Natural killer cell treated with Interleukin-12 subunit alpha and Interleukin-12 subunit beta and Interleukin-15 and Interleukin-18, amount 100 ng/mL, for 72 hours (primary cell): Measurements from ENCODE around the gene HRG. TPM values are rescaled to one million over a fixed set of nuclear protein-coding genes. Genes with fewer than 3 reads are reported as not detected.
A peak's percentile ranks its signal among the peaks of the same experiment; 100 is the strongest.
"Not testable (repeated sequence)": the region's sequence is repeated elsewhere in the genome, so short reads cannot be mapped to it uniquely, and the experiment has no call there.

Experiments used
- ATAC-seq, 2 donors: fragments of 150-1000 bp; cut with Tn5 transposase in 1 of 2; sonication (Bioruptor Pico), chemical (Tn5 transposase) in 1 of 2; 2 replicates each; pipeline ENCODE4 v1.10.0; 2021
- DNase-seq: peaks from one replicate; pipeline ENCODE4 v3.0.0; 2022; ENCODE audit warnings: low spot score
- H3K27ac Mint-ChIP-seq, 2 donors: 1 replicate in 1 of 2; 2 replicates in 1 of 2; pipeline ENCODE4 v1.8.0; 2022; ENCODE audit warnings: mixed read lengths in 2 of 2, mild to moderate bottlenecking in 1 of 2, moderate library complexity in 1 of 2
- H3K27me3 Mint-ChIP-seq, 2 donors: 1 replicate in 1 of 2; 2 replicates in 1 of 2; pipeline ENCODE4 v1.8.0; 2022; ENCODE audit warnings: mixed read lengths in 2 of 2
- H3K36me3 Mint-ChIP-seq: one replicate; pipeline ENCODE4 v1.8.0; 2022; ENCODE audit warnings: mixed read lengths
- H3K4me1 Mint-ChIP-seq, 2 donors: 1 replicate in 1 of 2; 2 replicates in 1 of 2; pipeline ENCODE4 v1.8.0; 2022; ENCODE audit warnings: low read depth in 2 of 2, mixed read lengths in 2 of 2, mild to moderate bottlenecking in 1 of 2
- H3K4me3 Mint-ChIP-seq: one replicate; pipeline ENCODE4 v1.8.0; 2022; ENCODE audit warnings: mixed read lengths
- H3K9me3 Mint-ChIP-seq: 2 replicates; pipeline ENCODE4 v1.8.0; 2022; ENCODE audit warnings: mixed read lengths
- total RNA-seq, 2 donors: library from RNA; stranded (reverse); gene quantifications; one replicate each; pipeline ENCODE4 v1.2.3, GENCODE V29; 2022

Gene HRG
- total RNA-seq, 2 donors from 2014 or later = not detected

DNA sequence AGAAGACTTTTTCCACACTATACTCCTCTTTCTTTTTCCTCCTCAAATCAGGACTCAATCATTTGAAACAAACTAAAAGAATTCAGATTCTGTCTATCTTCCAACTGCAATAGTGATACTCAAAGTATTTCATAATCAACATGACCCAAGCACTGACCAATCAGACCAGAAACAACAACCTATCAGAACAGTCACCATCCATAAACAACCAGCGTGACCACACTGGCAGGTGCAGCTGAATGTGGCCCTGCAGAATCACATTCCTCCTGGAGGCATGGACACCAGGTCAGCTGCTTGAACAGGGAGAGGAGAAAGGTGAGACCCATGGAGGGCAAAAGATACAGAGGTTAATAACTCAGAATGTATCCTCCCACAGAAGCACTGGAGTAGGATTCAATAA, 13.3 kb downstream of the HRG start:
- Mint-ChIP-seq H3K4me1 (peaks cover 0 to 4% of the 10 kb centered on the region in 2 donors), H3K27me3 (peaks cover 50 to 74% of the 10 kb centered on the region in 2 donors)

DNA sequence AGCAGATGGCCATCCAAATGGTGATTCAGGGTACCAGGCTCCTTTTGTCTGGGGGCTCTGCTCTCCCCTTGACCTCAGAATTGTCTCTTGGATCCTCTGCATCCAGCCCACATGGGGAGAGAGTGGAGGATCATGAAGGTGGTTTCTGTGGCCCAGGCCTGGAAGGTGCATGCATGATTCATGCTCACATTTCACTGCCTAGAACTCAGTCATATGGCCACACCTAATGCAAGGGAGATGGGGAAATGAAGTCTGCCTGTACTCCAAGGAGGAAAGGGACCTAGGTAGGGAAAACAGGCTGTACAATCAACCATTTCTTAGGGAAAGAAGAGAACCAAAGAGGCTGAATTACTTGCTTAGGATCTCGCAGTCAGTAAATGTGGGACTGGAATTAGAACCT, 15.1 kb downstream of the HRG start:
- Mint-ChIP-seq H3K27me3 (peaks cover 52 to 61% of the 10 kb centered on the region in 2 donors), H3K9me3 (peaks cover 6% of the 10 kb centered on the region), H3K4me3 (no peak overlapping the region), H3K27ac (no peak overlapping the region), H3K4me1 (peaks cover 9 to 12% of the 10 kb centered on the region in 2 donors), H3K36me3 (peaks cover 14% of the 10 kb centered on the region)
- no peak for DNase-seq
- ATAC-seq = no peak

More for the DNA sequence above, 13.3 kb downstream of the HRG start:
- Mint-ChIP-seq H3K36me3 (peaks cover 7% of the 10 kb centered on the region), H3K9me3 (no peaks in the 10 kb centered on the region), H3K27ac (no peak overlapping the region), H3K4me3 (no peak overlapping the region)
- ATAC-seq = no peak
- no peak for DNase-seq

GRCh38 chr3:186682812-186683211, 17.0 kb downstream of the HRG start:
- no peak for DNase-seq
- ATAC-seq = no peak
- Mint-ChIP-seq H3K4me1 (peaks cover 26 to 27% of the 10 kb centered on the region in 2 donors), H3K4me3 (no peak overlapping the region), H3K27ac (no peak overlapping the region), H3K36me3 (peaks cover 14% of the 10 kb centered on the region), H3K9me3 (peaks cover 6% of the 10 kb centered on the region), H3K27me3 (peaks cover 46 to 49% of the 10 kb centered on the region in 2 donors)

DNA sequence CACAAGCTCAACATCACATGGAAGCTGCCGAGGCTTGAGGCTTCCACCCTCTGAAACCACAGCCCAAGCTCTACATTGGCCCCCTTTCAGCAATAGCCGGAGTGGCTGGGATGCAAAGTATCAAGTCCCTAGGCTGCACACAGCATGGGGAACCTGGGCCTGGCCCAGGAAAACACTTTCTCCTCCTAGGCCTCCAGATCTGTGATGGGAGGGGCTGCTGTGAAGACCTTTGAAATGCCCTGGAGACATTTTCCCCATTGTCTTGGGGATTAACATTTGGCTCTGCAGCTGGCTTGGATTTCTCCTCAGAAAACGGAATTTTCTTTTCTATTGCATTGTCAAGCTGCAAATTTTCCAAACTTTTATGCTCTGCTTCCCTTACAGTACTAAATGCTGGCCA, 18.2 kb downstream of the HRG start:
- peaks cover 42 to 44% of the 10 kb centered on the region in 2 donors for H3K27me3 Mint-ChIP-seq
- no peak for DNase-seq

GRCh38 chr3:186686475-186686874, 20.7 kb downstream of the HRG start:
- H3K9me3 Mint-ChIP-seq, DNase-seq, ATAC-seq, H3K27ac Mint-ChIP-seq: not testable (repeated sequence)
- peaks cover 35 to 40% of the 10 kb centered on the region in 2 donors for H3K27me3 Mint-ChIP-seq
- peaks cover 14% of the 10 kb centered on the region for H3K36me3 Mint-ChIP-seq
- peak overlapping the region; percentile 4 for H3K4me3 Mint-ChIP-seq
- peaks cover 32 to 33% of the 10 kb centered on the region in 2 donors for H3K4me1 Mint-ChIP-seq

More for the DNA sequence above, 18.2 kb downstream of the HRG start:
- no peak for ATAC-seq
- Mint-ChIP-seq H3K36me3 (peaks cover 14% of the 10 kb centered on the region), H3K4me1 (peaks cover 28 to 30% of the 10 kb centered on the region in 2 donors), H3K27ac (no peak overlapping the region), H3K9me3 (peaks cover 6% of the 10 kb centered on the region), H3K4me3 (no peak overlapping the region)

GRCh38 chr3:186687120-186687651, 21.4 kb downstream of the HRG start:
- Mint-ChIP-seq H3K27me3 (peaks cover 37 to 40% of the 10 kb centered on the region in 2 donors), H3K4me1 (peaks cover 39 to 40% of the 10 kb centered on the region in 2 donors), H3K9me3 (peaks cover 6% of the 10 kb centered on the region), H3K27ac (no peak overlapping the region), H3K4me3 (no peak overlapping the region), H3K36me3 (peaks cover 14% of the 10 kb centered on the region)
- ATAC-seq (no peak), DNase-seq (no peak)

GRCh38 chr3:186690304-186690703, 24.5 kb downstream of the HRG start:
- H3K4me3 Mint-ChIP-seq, DNase-seq, H3K9me3 Mint-ChIP-seq, H3K36me3 Mint-ChIP-seq, ATAC-seq: not testable (repeated sequence)
- Mint-ChIP-seq H3K27ac (peak overlapping the region in 1 of 2 donors; percentile 51), H3K27me3 (peaks cover 35 to 48% of the 10 kb centered on the region in 2 donors), H3K4me1 (peaks cover 35 to 36% of the 10 kb centered on the region in 2 donors)

DNA sequence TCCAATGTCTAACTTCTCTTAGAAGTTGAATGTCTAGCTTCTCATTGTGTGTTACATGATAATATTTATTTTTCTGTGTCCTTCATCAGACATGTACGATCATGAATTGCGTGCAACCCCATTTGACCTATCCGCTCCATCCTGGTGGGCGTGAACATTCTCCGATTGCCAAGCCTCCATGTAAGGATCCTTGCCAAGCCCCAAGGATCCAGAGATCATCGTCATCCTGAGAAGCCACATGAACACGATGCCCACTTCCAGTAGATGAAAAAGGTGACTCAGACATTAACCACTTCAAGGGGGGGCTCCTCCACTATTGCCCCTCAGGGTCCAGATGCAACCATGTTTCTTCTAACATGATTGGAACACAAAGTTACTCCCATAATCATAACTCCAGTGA, 25.9 kb downstream of the HRG start:
- Mint-ChIP-seq H3K27ac (no peak overlapping the region), H3K4me3 (no peak overlapping the region), H3K9me3 (no peaks in the 10 kb centered on the region), H3K36me3 (no peaks in the 10 kb centered on the region), H3K27me3 (peaks cover 29 to 48% of the 10 kb centered on the region in 2 donors), H3K4me1 (peaks cover 22 to 23% of the 10 kb centered on the region in 2 donors)
- ATAC-seq (no peak), DNase-seq (no peak)

- DNase-seq (no peak), ATAC-seq (no peak)
- Mint-ChIP-seq H3K27me3 (peaks cover 22 to 48% of the 10 kb centered on the region in 2 donors), H3K4me3 (no peak overlapping the region), H3K9me3 (no peaks in the 10 kb centered on the region), H3K4me1 (peaks cover 11 to 12% of the 10 kb centered on the region in 2 donors), H3K27ac (peak overlapping the region in 1 of 2 donors; percentile 17), H3K36me3 (no peaks in the 10 kb centered on the region)
These were observed 28.0 kb downstream of the HRG start for GRCh38 chr3:186693843-186694242.

DNA sequence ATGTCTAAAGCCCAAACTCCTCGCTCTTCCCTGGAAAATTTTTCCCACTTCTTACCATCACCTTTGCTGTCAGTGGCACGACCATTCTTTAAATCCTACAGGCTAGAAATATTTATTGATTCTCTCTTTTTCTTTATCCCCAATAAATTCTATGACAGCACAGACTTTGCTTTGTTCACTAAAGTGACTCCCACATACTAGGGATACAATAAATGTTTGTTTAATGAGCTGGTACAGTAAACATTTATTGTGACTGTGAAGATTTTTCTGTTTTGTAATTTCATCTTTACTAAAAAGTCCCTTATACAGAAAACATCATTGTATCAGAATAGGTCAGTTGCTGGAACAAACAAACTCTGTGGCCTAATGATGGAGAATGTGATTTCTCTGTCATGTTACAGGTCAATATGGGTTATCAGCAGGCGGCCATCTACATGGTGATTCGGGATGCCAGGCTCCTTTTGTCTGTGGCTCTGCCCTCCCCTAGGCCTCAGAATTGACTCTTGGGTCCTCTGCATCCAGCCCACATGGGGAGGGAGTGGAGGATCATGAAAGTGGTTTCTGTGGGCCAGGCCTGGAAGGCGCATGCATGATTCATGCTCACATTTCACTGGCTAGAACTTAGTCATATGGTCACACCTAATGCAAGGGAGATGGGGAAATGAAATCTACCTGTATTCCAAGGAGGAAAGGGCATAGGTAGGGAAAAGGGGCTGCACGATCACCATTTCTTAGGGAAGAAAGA, 28.6 kb downstream of the HRG start:
- no peak for ATAC-seq

DNA sequence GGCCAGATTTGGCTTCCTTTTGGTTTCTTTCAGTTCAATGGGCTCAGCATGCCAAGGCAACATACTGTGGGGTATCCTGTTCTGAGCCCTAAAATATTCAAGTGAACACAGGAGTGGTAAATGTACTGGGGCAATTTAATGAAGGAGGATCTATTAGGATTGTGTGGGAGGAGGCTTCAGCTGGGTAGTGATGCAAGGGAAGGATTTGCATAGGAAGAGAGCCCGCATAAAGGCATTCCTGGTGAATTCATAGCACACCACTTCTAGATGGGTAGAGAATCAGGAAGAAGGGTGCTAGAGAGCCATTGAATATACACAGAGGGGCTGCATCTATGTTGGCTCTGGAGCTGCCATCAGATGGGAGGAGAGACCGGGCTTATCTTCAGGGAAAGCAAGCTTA, 30.7 kb downstream of the HRG start:
- no peak overlapping the region for H3K4me3 Mint-ChIP-seq
- peaks cover 17 to 31% of the 10 kb centered on the region in 2 donors for H3K27me3 Mint-ChIP-seq
- peaks cover 8 to 12% of the 10 kb centered on the region in 2 donors for H3K4me1 Mint-ChIP-seq
- no peaks in the 10 kb centered on the region for H3K36me3 Mint-ChIP-seq
- H3K27ac Mint-ChIP-seq = no peak overlapping the region
- no peaks in the 10 kb centered on the region for H3K9me3 Mint-ChIP-seq
- DNase-seq = no peak
- no peak for ATAC-seq

More for the DNA sequence above, 28.6 kb downstream of the HRG start:
- H3K9me3 Mint-ChIP-seq = no peaks in the 10 kb centered on the region
- H3K27me3 Mint-ChIP-seq = peaks cover 21 to 48% of the 10 kb centered on the region in 2 donors
- no peak overlapping the region for H3K4me3 Mint-ChIP-seq
- H3K36me3 Mint-ChIP-seq = no peaks in the 10 kb centered on the region
- no peak overlapping the region for H3K27ac Mint-ChIP-seq
- H3K4me1 Mint-ChIP-seq = peaks cover 11 to 12% of the 10 kb centered on the region in 2 donors
- DNase-seq = no peak

- Mint-ChIP-seq H3K4me3 (no peak overlapping the region), H3K4me1 (peaks cover 0 to 5% of the 10 kb centered on the region in 2 donors), H3K27me3 (peaks cover 19 to 28% of the 10 kb centered on the region in 2 donors), H3K9me3 (no peaks in the 10 kb centered on the region), H3K36me3 (no peaks in the 10 kb centered on the region), H3K27ac (no peak overlapping the region)
- no peak for ATAC-seq
- no peak for DNase-seq
These were observed 31.7 kb downstream of the HRG start for GRCh38 chr3:186697510-186697909.

DNA sequence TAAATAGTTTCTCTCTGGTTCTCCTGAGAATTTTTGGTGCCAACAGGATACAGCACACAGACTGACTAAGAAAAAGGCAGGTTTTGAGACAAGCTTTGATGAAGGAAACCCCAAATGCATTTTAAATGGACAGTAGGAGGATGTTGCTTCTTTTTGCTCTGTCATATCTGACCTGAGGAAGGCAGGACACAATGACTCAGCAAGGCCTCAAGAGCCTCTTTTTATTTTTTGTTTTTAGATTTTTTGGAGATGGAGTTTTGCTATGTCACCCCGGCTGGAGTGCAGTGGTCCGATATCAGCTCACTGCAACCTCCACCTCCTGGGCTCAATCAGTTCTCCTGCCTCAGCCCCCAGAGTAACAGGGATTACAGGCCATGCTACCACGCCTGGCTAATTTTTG, 34.5 kb downstream of the HRG start:
- peaks cover 20 to 21% of the 10 kb centered on the region in 2 donors for H3K27me3 Mint-ChIP-seq
- H3K4me3 Mint-ChIP-seq = peak overlapping the region; percentile 9
- no peak overlapping the region for H3K27ac Mint-ChIP-seq
- peaks cover 0 to 5% of the 10 kb centered on the region in 2 donors for H3K4me1 Mint-ChIP-seq
- DNase-seq = no peak
- H3K9me3 Mint-ChIP-seq = no peaks in the 10 kb centered on the region
- peak; percentile 55 to 89 for ATAC-seq
- H3K36me3 Mint-ChIP-seq = no peaks in the 10 kb centered on the region

DNA sequence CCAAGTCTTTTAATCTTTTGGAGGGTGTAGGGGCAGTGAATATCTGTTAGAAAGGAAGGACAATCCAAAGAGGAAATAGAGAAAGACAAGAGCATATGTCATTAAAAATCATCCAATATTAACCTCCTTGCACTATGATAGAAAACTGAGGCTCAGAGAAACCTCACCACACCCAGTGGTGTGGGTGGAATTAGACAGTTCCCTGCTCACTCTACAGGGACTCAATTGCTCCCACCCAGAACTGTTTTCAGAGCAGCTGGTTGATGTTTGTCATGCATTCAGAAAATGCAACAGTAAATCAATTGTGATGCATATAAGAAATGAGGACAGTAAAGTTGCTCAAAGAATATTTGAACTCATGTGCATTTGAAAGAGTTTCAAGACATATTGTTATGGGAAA, 36.6 kb downstream of the HRG start:
- peaks cover 12 to 18% of the 10 kb centered on the region in 2 donors for H3K4me1 Mint-ChIP-seq
- not testable (repeated sequence) for DNase-seq, H3K4me3 Mint-ChIP-seq, H3K36me3 Mint-ChIP-seq, ATAC-seq, H3K9me3 Mint-ChIP-seq, H3K27ac Mint-ChIP-seq
- peaks cover 35 to 38% of the 10 kb centered on the region in 2 donors for H3K27me3 Mint-ChIP-seq
